HEK293 (cell line): ENCODE data around the gene ZNF514.

Experiments
- CTCF ChIA-PET: fragments of 350-600 bp; formaldehyde crosslinking; extraction: SDS; loops from one replicate; lab custom pipeline; 2021; ENCODE audit warnings: antibody characterized with exemption; lab: Yijun Ruan, JAX
- POLR2A ChIA-PET: fragments of 300-600 bp; formaldehyde crosslinking; extraction: SDS; loops from one replicate; lab custom pipeline; 2020; ENCODE audit warnings: antibody characterized with exemption, inconsistent platforms; lab: Yijun Ruan, JAX
- H3K27ac ChIP-seq: fragments of 200-500 bp; sonication (Bioruptor generic); 2 replicates; pipeline ENCODE4 v1.5.1; 2014; ENCODE audit warnings: low read depth, low read length, control low read depth, inconsistent platforms; ENCODE audit errors: extremely low read depth
- H3K36me3 ChIP-seq, 2 experiments: fragments of 200-500 bp in 1 of 2; sonication (Bioruptor generic) in 1 of 2; 1 replicate in 1 of 2; 2 replicates in 1 of 2; pipeline ENCODE4 v1.5.1; 2014 to 2017; ENCODE audit warnings: inconsistent platforms in 2 of 2, low read length in 2 of 2; ENCODE audit not compliant: control insufficient read depth in 2 of 2, insufficient read depth in 1 of 2
- H3K4me1 ChIP-seq: fragments of 200-500 bp; sonication (Bioruptor generic); 2 replicates; pipeline ENCODE4 v1.5.1; 2014; ENCODE audit warnings: mild to moderate bottlenecking, low read length, inconsistent platforms; ENCODE audit not compliant: control insufficient read depth, insufficient read depth
- H3K4me3 ChIP-seq: 2 replicates; pipeline ENCODE4 v1.5.1; 2011; ENCODE audit warnings: low read depth, mild to moderate bottlenecking, control low read depth, low read length, moderate library complexity
- H3K9me3 ChIP-seq: fragments of 200-500 bp; sonication (Bioruptor generic); 2 replicates; pipeline ENCODE4 v1.5.1; 2014; ENCODE audit warnings: low read depth, low read length, inconsistent platforms; ENCODE audit not compliant: control insufficient read depth, insufficient read depth
- BCL11A ChIP-seq: fragments of 450-650 bp; formaldehyde crosslinking; IDR thresholded peaks from 2 replicates; pipeline ENCODE4 v1.5.1; 2016; ENCODE audit warnings: low read depth, missing biosample characterization, missing genetic modification characterization
- GFI1B ChIP-seq: fragments of 450-650 bp; formaldehyde crosslinking; IDR thresholded peaks from 2 replicates; pipeline ENCODE4 v1.5.1; 2016; ENCODE audit warnings: missing biosample characterization, missing genetic modification characterization
- GLI4 ChIP-seq: fragments of 450-650 bp; formaldehyde crosslinking; IDR thresholded peaks from 2 replicates; pipeline ENCODE4 v1.5.1; 2016; ENCODE audit warnings: missing biosample characterization, missing genetic modification characterization
- MEIS1 ChIP-seq: sonication (generic); formaldehyde crosslinking; IDR thresholded peaks from 2 replicates; pipeline ENCODE4 v1.8.1; 2022; ENCODE audit warnings: missing genetic modification reagents, mild to moderate bottlenecking, borderline replicate concordance
- SP7 ChIP-seq: fragments of 450-650 bp; formaldehyde crosslinking; IDR thresholded peaks from 2 replicates; pipeline ENCODE4 v1.5.1; 2016; ENCODE audit warnings: missing biosample characterization, missing genetic modification characterization
- YY1 ChIP-seq: fragments of 450-650 bp; formaldehyde crosslinking; IDR thresholded peaks from 2 replicates; pipeline ENCODE4 v1.5.1; 2018; ENCODE audit warnings: missing biosample characterization, missing genetic modification characterization
- YY2 ChIP-seq: fragments of 450-650 bp; formaldehyde crosslinking; IDR thresholded peaks from 2 replicates; pipeline ENCODE4 v1.5.1; 2016; ENCODE audit warnings: missing biosample characterization, missing genetic modification characterization
- ZBTB20 ChIP-seq: fragments of 450-650 bp; formaldehyde crosslinking; IDR thresholded peaks from 2 replicates; pipeline ENCODE4 v1.5.1; 2016; ENCODE audit warnings: missing biosample characterization, missing genetic modification characterization
- ZBTB26 ChIP-seq: fragments of 450-650 bp; formaldehyde crosslinking; optimal IDR thresholded peaks from 2 replicates; pipeline ENCODE3; 2016; ENCODE audit warnings: missing biosample characterization, mild to moderate bottlenecking, missing genetic modification characterization
- ZFP3 ChIP-seq: fragments of 450-650 bp; formaldehyde crosslinking; IDR thresholded peaks from 2 replicates; pipeline ENCODE4 v1.5.1; 2016; ENCODE audit warnings: low read depth, missing biosample characterization, missing genetic modification characterization
- ZNF140 ChIP-seq: fragments of 450-650 bp; formaldehyde crosslinking; IDR thresholded peaks from 2 replicates; pipeline ENCODE4 v1.5.1; 2016; ENCODE audit warnings: missing biosample characterization, missing genetic modification characterization
- ZNF155 ChIP-seq: fragments of 450-650 bp; formaldehyde crosslinking; IDR thresholded peaks from 2 replicates; pipeline ENCODE4 v1.5.1; 2016; ENCODE audit warnings: missing biosample characterization, missing genetic modification characterization
- ZNF175 ChIP-seq: fragments of 450-650 bp; formaldehyde crosslinking; IDR thresholded peaks from 2 replicates; pipeline ENCODE4 v1.5.1; 2016; ENCODE audit warnings: missing biosample characterization, missing genetic modification characterization
- ZNF280D ChIP-seq: fragments of 450-650 bp; formaldehyde crosslinking; IDR thresholded peaks from 2 replicates; pipeline ENCODE4 v1.5.1; 2016; ENCODE audit warnings: missing biosample characterization, missing genetic modification characterization
- ZNF416 ChIP-seq: fragments of 450-650 bp; formaldehyde crosslinking; IDR thresholded peaks from 2 replicates; pipeline ENCODE4 v1.5.1; 2016; ENCODE audit warnings: missing biosample characterization, missing genetic modification characterization
- ZNF501 ChIP-seq: fragments of 450-650 bp; formaldehyde crosslinking; IDR thresholded peaks from 2 replicates; pipeline ENCODE4 v1.5.1; 2016; ENCODE audit warnings: missing biosample characterization, missing genetic modification characterization
- ZNF514 ChIP-seq: fragments of 450-650 bp; formaldehyde crosslinking; IDR thresholded peaks from 2 replicates; pipeline ENCODE4 v1.5.1; 2016; ENCODE audit warnings: missing biosample characterization, missing genetic modification characterization
- ZNF670 ChIP-seq: fragments of 450-650 bp; formaldehyde crosslinking; IDR thresholded peaks from 2 replicates; pipeline ENCODE4 v1.5.1; 2016; ENCODE audit warnings: missing biosample characterization, missing genetic modification characterization, low read depth
- ZNF704 ChIP-seq: fragments of 450-650 bp; formaldehyde crosslinking; IDR thresholded peaks from 2 replicates; pipeline ENCODE4 v1.5.1; 2016; ENCODE audit warnings: missing biosample characterization, missing genetic modification characterization
- ZNF768 ChIP-seq: fragments of 450-650 bp; formaldehyde crosslinking; IDR thresholded peaks from 2 replicates; pipeline ENCODE4 v1.5.1; 2018; ENCODE audit warnings: missing biosample characterization, mild to moderate bottlenecking, missing genetic modification characterization
- TF ChIP-seq, protein P1 (sequence below): sonication (generic); formaldehyde crosslinking; IDR thresholded peaks from 2 replicates; pipeline ENCODE4 v1.8.1; 2022; ENCODE audit warnings: mild to moderate bottlenecking, moderate library complexity, missing genetic modification reagents
- TF ChIP-seq, protein P2 (sequence below): fragments of 450-650 bp; formaldehyde crosslinking; conservative IDR thresholded peaks from 2 replicates; pipeline ENCODE4 v1.5.1; 2016; ENCODE audit warnings: low read depth, missing biosample characterization, missing genetic modification characterization
- TF ChIP-seq, protein P3 (sequence below): fragments of 450-650 bp; formaldehyde crosslinking; IDR thresholded peaks from 2 replicates; pipeline ENCODE4 v1.5.1; 2017; ENCODE audit warnings: missing biosample characterization, missing genetic modification characterization
- TF ChIP-seq, protein P4 (sequence below): fragments of 450-650 bp; formaldehyde crosslinking; IDR thresholded peaks from 2 replicates; pipeline ENCODE4 v1.5.1; 2016; ENCODE audit warnings: missing biosample characterization, missing genetic modification characterization

Gene ZNF514

GRCh38 chr2:95206096-95206495, 46.4 kb upstream of the ZNF514 start:
- POLR2A ChIA-PET: no interaction called here
- Histone ChIP-seq H3K4me3 (no peak overlapping the region), H3K9me3 (no peaks in the 10 kb centered on the region), H3K27ac (no peak overlapping the region), H3K36me3 (peaks cover 0 to 23% of the 10 kb centered on the region in 2 experiments; a peak in 1 of 3 replicates), H3K4me1 (no peaks in the 10 kb centered on the region)
- CTCF ChIA-PET: interaction anchor here (0.9 kb wide), 1 partner anchor 140 kb away, joined by 6 read pairs; no protein-coding TSS in a partner anchor
- no peak for TF ChIP-seq GLI4 (tag by site-specific recombination)
- no peak for TF ChIP-seq ZNF175
- TF ChIP-seq YY2 (tag by site-specific recombination): no peak
- no peak for TF ChIP-seq GFI1B (tag by site-specific recombination)
- TF ChIP-seq ZNF501 (tag by site-specific recombination): no peak
- TF ChIP-seq, protein P1, sequence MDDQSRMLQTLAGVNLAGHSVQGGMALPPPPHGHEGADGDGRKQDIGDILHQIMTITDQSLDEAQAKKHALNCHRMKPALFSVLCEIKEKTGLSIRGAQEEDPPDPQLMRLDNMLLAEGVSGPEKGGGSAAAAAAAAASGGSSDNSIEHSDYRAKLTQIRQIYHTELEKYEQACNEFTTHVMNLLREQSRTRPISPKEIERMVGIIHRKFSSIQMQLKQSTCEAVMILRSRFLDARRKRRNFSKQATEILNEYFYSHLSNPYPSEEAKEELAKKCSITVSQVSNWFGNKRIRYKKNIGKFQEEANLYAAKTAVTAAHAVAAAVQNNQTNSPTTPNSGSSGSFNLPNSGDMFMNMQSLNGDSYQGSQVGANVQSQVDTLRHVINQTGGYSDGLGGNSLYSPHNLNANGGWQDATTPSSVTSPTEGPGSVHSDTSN (CRISPR knock-in tag): no peak
- no peak for TF ChIP-seq ZNF514
- no peak for TF ChIP-seq ZFP3
- no peak for TF ChIP-seq ZNF670
- TF ChIP-seq, protein P2, sequence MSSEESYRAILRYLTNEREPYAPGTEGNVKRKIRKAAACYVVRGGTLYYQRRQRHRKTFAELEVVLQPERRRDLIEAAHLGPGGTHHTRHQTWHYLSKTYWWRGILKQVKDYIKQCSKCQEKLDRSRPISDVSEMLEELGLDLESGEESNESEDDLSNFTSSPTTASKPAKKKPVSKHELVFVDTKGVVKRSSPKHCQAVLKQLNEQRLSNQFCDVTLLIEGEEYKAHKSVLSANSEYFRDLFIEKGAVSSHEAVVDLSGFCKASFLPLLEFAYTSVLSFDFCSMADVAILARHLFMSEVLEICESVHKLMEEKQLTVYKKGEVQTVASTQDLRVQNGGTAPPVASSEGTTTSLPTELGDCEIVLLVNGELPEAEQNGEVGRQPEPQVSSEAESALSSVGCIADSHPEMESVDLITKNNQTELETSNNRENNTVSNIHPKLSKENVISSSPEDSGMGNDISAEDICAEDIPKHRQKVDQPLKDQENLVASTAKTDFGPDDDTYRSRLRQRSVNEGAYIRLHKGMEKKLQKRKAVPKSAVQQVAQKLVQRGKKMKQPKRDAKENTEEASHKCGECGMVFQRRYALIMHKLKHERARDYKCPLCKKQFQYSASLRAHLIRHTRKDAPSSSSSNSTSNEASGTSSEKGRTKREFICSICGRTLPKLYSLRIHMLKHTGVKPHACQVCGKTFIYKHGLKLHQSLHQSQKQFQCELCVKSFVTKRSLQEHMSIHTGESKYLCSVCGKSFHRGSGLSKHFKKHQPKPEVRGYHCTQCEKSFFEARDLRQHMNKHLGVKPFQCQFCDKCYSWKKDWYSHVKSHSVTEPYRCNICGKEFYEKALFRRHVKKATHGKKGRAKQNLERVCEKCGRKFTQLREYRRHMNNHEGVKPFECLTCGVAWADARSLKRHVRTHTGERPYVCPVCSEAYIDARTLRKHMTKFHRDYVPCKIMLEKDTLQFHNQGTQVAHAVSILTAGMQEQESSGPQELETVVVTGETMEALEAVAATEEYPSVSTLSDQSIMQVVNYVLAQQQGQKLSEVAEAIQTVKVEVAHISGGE (tag by site-specific recombination): no peak
- TF ChIP-seq BCL11A (tag by site-specific recombination): no peak
- TF ChIP-seq ZBTB26 (tag by site-specific recombination): no peak
- TF ChIP-seq, protein P3, sequence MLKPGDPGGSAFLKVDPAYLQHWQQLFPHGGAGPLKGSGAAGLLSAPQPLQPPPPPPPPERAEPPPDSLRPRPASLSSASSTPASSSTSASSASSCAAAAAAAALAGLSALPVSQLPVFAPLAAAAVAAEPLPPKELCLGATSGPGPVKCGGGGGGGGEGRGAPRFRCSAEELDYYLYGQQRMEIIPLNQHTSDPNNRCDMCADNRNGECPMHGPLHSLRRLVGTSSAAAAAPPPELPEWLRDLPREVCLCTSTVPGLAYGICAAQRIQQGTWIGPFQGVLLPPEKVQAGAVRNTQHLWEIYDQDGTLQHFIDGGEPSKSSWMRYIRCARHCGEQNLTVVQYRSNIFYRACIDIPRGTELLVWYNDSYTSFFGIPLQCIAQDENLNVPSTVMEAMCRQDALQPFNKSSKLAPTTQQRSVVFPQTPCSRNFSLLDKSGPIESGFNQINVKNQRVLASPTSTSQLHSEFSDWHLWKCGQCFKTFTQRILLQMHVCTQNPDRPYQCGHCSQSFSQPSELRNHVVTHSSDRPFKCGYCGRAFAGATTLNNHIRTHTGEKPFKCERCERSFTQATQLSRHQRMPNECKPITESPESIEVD (tag by site-specific recombination): no peak
- no peak for TF ChIP-seq ZNF704
- no peak for TF ChIP-seq ZBTB20 (tag by site-specific recombination)

DNA sequence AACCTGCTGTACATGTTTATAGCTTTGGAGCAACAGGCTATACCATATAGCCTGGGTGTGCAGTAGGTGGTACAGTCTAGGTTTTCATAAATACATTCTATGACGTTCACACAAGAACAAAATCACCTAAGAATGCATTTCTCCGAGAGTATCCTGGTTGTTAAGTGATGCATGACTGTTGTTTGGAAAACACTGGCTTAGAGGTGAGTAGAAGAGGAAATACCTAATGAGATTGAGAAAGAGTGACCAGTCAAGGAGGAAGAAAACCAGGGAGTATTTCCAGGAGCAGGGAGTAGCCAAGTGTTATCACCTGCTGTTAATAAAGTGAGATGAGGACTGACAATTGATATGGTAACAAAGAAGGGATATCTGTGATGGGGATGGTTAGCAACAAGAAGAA, 44.7 kb upstream of the ZNF514 start:
- no peaks in the 10 kb centered on the region for H3K4me1 ChIP-seq
- ChIA-PET CTCF (no interaction called here), POLR2A (no interaction called here)
- H3K36me3 ChIP-seq: peaks cover 0 to 11% of the 10 kb centered on the region in 2 experiments; a peak in 1 of 3 replicates
- H3K9me3 ChIP-seq: no peaks in the 10 kb centered on the region
- no peak overlapping the region for H3K4me3 ChIP-seq
- no peak overlapping the region for H3K27ac ChIP-seq
- no peak for TF ChIP-seq YY1 (tag by site-specific recombination)
- no peak for TF ChIP-seq SP7 (tag by site-specific recombination)
- TF ChIP-seq ZNF155 (tag by site-specific recombination): no peak
- no peak for TF ChIP-seq ZNF416 (tag by site-specific recombination)
- TF ChIP-seq, protein P4, sequence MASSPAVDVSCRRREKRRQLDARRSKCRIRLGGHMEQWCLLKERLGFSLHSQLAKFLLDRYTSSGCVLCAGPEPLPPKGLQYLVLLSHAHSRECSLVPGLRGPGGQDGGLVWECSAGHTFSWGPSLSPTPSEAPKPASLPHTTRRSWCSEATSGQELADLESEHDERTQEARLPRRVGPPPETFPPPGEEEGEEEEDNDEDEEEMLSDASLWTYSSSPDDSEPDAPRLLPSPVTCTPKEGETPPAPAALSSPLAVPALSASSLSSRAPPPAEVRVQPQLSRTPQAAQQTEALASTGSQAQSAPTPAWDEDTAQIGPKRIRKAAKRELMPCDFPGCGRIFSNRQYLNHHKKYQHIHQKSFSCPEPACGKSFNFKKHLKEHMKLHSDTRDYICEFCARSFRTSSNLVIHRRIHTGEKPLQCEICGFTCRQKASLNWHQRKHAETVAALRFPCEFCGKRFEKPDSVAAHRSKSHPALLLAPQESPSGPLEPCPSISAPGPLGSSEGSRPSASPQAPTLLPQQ (tag by site-specific recombination): no peak
- TF ChIP-seq ZNF140 (tag by site-specific recombination): no peak
- TF ChIP-seq MEIS1 (CRISPR knock-in tag): no peak
- TF ChIP-seq ZNF768 (tag by site-specific recombination): no peak
- TF ChIP-seq ZNF280D (tag by site-specific recombination): no peak
